IPS-11a (cell line): Measurements from ENCODE around the gene AMOTL2.

ENCODE experiments used
- H3K4me3 ChIP-seq: one replicate; pipeline ENCODE4 v1.5.1; 2013; ENCODE audit warnings: low read depth, low read length, control low read depth

AMOTL2 gene

DNA sequence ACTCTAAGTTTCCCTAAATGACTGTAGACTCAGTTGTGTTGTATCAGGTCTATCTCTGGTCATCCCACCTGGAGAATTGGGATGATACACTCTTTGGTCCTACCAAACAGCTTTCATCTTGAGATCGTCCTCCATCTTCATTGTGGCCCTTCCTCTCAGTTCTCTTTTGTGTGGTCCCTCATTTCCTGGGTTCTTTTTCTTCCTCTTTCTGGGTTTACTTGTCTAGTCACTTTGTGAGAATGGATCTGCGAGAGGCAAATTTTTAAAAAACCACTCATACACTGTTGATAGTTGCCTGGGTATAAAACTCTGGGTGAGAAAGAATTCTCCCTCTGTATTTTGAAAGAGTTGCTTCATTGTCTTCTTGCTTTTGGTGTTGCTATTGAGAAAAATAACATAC, 6.0 kb upstream of the AMOTL2 start:
- no peak overlapping the region for H3K4me3 ChIP-seq

DNA sequence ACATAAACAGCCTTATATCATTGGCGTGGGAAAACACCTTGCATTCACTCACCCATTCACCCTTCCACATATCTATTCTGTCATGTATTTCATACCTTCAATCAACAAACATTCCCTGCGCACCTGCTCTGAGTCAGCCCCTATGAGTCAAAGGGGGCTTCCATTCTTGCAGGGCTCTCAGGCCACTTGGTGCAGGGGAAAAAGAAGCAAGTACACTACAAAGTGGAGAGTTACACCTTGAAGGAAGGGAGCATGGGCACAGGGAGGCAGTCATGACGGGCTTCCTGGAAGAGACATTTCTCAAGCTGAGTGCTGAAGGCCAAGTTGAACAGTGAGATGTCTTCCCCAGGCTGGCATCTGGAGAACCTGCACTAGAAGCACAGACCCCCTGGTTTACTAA, 4.6 kb upstream of the AMOTL2 start:
- no peak overlapping the region for H3K4me3 ChIP-seq

DNA sequence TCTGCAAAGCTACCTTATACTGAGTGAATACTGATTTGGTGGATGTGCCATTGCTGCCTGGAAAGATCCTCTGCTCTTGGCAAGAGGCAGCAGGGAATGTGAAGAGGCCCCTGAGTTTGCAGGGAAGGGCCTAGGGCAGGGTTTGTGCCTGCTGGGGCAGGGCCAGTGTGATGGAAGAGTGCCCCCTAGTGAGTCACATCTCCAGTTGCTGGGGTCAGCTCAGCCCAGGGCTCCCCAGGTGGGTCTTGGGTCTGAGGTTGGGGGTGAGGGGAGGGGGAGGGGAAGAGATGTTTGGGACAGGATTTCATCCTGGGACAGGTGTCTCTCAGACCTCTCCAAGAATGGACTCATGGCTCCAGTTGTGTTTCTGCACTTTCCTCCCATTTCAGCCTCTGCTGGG, 4.1 kb upstream of the AMOTL2 start:
- H3K4me3 ChIP-seq = no peak overlapping the region

DNA sequence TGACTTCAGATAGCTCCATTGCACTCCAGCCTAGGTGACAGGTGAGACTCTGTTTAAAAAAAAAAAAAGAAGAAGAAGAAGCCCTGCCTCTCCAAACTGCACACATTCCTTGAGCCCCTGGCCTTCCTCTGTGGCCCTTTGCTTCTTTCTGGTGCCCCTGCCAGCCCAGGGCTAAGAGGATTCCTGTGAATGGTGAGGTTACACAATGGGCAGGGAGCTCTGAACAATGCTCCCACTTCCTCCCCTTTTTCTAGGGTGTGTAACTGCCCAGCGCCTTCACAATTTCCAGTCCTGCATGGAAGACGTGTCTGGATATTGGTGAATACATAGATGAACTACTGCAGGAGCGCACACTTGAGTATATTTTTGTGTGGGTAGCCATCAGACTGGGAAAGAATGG, 3.6 kb upstream of the AMOTL2 start:
- no peak overlapping the region for H3K4me3 ChIP-seq

DNA sequence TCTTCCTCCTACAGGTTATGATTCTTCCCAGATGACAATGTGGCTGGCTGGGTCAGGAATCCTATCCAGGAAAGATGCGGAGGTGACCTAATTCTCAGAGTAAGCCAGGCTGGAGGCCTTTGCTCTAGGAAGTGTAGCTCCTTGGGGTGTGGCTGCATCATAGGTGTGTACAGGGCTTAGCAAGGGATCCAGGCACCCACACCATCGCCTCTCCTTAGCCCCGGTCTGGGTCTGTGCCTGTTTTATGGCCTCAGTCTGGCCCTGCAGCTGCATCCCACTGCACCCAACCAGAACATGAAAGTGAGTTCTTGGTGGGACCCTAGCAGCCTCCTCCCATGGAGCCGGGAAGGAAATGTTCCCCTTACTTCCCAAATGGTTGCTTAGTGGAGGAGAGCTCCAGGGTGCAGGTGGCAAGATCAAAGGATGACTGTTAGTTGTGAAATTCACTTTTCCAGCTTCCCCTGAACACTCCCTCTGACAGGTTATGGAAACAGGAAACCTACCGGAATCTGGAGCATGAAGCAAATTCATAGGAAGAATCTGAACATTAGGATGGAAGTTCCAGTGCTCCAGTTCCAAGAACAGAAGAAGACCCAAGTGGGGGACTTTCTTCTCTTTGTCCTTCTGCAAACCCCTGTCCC, 2.7 kb upstream of the AMOTL2 start:
- H3K4me3 ChIP-seq = no peak overlapping the region

DNA sequence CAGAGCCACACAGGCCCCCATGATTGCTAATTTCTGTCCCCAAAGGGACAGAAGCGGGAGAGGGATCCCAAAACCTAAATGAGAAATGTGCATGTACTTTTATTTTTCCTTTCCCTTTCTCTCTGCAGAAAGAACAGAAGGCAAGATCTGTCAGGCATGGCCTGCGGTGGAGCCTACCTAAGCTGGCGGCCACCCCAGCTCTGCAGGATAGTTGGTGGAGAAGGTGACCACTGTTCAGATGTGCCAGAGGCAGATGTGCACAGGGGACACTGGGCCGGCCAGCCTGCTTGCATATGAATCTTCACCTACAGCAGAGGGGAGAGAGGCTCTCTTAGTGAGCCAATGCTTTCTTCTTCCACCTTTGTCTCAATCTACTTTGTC, 2.1 kb upstream of the AMOTL2 start:
- no peak overlapping the region for H3K4me3 ChIP-seq

DNA sequence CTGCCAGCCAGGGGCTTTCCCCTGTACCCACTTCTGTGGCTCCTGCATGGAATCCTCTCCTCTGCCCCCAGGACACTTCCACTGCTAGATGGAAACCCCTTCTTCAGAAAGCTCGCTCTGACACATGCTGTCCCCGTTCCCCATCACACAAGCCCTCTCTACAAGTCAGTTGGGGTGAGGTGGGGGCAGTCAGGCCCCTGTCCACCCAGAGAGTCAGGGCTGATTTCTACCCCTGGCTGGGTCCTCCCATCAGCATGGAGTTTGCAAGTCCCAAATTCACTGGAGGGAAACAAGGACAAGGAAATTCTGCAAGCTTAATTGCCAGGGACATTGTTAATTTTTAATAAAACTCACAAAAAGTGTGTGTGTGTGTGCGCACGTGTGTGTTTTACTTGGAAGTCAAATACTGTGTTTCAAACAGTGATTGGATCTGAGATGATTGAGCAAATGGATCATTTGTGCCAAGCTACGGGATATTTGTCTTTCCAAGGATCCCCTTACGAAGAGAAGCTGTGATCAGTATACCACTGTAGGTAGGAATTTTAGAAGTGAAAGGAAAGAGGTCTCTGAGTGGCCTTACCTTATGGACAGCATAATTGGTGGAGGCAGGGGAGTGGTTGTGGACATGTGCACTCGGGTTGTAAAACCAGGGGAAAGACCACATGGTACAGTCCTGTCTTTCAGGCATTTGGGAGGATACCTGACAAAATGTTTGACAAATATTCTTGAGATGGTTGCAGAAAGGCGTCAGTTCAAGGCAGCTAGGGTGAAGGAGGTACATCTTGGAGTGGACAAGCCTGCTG, 1.5 kb upstream of the AMOTL2 start:
- H3K4me3 ChIP-seq = peak overlapping the region; percentile 56

DNA sequence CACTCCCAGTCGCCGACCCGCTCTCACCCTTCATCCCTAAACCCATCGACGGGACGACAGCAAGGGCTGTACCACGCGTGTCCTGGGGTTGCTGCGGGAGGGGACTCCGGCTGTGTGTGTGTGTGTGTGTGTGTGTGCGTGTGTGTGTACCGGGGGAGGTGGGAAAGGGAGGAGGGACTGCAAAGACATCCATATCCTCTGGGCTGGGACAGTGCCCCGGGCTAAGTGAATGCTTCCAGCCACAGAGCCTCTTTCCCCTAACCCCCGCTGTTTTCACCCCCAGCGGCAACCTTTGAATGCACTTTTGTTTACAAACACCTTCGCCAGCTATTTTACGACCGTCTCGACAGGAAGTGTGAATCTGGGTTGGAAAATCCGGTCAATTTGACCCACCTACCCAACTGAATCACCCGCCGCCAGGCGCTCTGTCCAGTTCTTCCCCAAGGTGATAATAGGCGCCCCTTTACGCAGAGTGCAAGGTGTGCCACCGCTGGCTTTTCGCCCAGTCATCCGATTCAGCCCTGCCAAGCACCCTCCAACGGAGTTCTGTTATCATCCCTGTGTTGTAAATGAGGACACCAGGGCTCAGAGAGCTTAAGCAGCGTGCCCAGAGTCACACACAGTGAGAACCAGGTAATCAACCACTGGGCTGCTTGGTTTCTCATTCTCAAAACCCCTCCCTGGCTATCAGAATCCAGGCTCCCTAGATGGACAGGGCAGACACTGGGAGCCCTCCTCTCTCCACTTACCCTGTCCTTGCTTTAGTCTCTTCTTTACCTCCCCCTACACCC, 739 bp upstream of the AMOTL2 start:
- H3K4me3 ChIP-seq = peak overlapping the region; percentile 56

DNA sequence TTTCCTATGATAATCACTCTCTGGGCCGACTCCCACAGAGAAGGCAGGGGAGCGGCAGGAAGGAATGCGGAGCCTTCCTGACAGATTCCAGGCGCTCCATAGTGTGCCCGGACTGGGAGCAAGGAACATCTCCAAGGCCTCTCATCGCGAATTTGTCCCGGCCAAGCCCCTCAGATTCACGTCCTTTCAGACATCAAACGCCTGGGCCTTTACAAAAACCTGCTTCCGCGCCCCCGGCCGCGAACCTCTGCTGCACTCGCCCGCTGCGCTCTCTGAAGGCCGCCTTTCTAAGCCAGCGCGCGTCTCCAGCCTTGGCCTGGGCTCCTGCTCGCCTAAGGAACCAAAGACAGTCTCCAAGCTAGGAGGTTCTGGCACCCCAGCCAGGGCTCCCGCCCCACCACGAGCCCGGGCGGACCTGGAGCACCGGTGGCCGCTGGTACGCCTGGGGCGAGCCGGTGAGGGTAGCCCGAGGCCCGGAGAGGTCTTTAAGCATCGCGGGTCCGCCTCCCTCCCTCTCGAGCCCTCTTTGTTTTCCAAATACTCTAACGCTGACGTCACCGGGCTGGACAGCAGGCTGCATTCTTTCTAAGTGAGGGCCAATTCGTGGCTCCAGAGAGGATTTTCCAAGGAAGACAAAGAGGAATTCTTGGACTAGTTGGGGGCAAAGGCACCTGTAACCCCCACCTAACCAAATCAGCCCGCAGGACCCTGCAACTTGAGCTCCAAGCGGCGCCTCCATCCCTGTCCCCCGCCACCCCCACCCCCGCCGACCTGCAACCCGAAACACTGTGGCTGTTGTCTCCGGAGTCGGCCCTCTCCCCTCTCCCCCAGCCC, 759 bp downstream of the AMOTL2 start:
- H3K4me3 ChIP-seq = peak overlapping the region; percentile 81

DNA sequence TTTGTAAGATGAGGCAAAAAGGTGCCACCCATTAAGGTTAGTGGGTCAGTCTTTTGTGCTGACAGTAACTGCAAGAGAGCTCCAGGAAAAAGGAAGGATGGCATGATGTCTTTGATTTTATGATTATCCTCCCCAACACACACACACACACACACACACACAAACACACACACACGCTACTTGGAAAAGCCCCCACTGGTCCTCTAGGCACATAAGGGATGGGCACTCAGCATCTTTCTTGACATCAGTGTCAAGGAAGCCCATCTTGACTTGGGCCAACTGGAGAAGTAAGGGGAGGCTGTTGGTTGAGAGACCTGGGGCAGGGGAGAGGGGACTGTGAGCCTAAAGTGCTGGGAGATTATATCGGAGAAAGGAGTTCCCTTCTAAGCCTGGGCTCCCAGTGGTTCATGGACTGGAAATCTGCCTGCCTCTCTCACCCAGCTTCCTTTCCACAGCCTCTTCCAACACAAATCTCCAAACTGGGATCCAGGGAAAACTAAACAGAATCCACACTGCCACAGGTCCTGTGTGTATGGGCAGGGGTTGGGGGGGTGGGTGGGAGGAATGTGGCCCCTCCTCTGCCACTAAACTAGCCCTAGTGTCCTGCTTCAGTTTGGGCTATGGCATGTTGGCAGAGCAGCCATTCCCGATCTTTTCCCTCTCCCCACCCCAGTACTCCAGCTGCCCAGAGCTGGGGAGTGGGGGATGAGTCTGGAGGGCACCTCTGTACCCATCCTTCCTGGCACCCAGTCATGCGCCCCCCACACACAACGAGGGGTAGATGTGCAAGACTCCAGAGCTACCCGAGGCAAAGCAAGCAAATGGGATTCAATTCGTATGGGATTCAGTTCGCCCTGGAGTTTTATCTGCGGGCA, 1.6 kb downstream of the AMOTL2 start:
- peak overlapping the region; percentile 81 for H3K4me3 ChIP-seq

DNA sequence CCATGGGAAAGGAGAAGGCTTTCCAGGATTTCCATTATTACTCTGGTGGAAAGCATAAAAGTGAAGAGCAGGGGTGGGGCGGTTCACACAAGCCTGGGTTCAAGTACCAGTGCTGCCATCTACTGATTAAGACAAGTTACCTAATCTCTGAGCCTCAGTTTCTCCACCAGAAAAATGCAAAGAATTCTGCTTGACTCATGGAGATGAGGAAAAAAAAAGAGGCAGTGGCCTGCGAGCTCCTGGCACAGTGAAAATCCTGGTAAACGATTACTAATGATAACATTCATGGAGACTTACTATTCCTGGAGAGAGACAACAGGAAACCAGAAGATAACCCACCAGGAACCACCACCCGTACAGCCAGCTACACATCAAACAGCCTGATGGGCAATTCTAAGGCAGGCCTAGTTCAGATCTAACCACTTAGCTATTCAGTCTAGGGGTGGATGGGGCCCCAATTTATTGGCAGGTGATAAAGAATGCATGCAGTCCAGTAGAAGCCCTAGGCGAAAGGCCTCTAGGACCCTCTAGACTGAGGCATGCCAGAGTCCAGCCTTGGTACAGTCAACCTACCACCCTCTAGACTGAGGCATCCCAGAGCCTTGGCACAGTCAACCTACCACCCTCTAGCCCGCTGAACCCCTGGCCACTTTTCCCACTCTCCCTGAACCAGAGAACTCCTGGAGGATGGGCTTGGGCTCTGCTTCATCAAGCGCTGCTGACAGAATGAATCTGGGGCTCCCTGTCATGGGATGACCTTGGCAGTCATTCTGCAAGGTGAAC, 2.5 kb downstream of the AMOTL2 start:
- H3K4me3 ChIP-seq = no peak overlapping the region

DNA sequence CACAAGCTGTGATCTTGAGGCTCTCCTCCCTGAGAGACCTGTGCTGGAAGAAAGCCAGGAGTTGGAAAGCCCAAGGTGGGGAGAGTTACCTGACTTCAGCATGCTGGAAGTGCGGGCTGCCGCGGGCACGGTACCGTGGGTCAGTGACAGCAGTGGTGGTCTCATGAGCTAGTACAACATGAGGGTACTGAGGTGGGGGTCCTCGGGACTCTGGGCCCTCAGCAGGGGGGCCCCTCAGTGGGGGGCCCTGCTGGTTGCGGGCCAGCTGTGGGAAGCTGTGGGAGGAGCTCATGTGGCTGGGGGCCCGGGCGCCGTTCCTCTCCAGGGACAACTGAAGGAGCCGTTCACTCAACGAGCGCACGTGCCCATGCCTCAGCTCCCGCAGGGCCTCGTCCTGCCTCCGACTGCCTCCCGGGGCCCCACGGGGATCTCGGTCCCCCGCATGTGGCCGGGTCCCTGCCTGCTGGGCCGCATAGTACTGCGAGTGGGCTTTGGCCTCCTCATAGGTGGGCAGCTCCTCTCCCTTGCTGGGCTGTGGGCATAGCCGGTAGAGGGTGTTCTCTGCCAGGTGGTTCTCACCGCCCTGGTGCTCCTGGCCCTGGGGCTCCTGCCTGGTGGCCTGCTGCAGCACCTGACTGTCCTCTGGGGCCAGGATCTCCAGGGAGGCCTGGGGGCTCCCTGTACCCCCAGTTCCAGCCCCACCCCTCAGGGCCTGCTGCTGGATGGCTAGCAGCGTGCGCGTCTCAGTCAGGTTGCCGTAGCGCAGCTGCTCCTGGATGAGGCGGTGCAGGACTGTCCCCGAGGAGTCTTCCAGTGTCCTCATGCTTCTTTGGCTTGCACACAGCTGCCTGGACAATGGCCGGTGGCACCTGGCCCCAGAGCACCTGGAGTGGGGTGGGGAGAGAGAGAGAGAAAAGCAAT, 3.4 kb downstream of the AMOTL2 start:
- no peak overlapping the region for H3K4me3 ChIP-seq

DNA sequence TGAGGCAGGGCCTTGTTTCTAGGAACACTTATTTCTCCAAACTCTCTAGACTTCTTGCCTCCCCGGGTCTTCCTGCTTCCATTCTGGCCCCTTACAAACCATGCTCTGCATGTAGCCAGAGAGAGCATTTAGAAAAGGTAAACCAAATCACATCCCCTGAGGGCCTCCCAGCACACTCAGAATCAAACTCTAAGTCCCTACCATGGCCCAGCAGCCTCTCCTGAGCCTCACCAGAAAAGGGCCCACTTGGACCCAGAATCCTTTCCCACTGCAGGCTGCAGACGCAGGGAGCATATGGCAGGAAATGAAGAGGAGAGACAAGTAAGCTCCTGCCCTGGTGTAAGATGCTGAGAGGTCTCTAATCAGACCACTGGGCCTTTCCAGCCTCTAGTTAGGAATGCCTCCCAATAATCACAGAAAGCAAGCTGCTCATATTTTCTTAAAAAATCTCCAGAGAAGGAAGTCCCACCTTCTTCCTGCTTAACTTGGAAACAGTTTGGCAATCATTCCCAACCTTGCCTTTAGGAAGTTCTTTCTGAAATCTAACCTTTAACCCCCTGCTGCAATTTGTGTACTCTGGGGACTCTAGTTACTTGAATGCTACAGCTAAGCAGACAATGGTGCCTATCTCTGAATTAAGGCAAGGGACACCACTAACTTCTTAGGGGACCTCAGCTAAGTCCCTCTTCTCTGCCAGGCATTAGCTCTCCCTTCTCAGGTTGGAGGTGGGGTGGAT, 4.2 kb downstream of the AMOTL2 start:
- no peak overlapping the region for H3K4me3 ChIP-seq

DNA sequence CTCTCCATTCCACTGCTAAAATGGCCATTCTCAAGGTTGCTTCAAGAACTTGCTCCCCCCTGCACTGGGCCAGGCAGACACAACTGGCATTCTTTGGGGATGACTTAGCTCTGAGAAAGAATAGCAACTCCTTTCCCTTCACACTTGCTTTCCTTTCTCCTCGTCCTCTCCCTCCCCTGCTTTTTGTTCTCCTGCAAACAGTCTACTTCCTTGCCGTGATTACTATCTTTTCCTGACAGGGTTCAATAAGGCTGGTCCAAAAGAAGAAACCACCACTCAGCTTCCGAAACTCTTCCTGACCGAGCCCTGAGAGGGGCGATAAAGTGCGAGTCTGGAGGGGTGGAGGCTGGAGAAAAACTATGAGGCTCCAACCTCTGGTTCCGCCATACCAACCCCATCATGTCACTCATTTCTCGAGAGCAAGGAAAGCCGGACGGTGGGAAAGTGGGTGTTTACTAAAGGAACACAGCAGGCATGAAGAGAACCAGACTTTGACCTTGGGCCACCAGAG, 5.0 kb downstream of the AMOTL2 start:
- H3K4me3 ChIP-seq = no peak overlapping the region

DNA sequence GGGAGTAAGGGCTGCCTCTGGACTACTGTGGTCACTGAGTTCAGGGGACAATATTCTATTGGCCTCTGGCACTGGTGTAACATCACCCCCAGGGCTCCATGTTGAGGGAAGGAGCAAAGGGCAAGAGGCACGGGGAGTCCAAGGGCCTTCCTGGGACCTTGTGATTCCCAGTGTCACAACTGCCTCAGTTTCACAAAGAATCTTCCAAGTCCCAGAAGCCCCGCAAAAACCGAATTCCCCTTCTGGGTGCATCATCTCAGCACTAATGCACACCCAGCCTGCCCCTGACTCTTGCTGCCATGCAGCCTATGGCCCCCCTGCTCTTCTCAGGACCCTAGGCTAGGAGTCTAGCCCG, 5.5 kb downstream of the AMOTL2 start:
- H3K4me3 ChIP-seq = no peak overlapping the region

DNA sequence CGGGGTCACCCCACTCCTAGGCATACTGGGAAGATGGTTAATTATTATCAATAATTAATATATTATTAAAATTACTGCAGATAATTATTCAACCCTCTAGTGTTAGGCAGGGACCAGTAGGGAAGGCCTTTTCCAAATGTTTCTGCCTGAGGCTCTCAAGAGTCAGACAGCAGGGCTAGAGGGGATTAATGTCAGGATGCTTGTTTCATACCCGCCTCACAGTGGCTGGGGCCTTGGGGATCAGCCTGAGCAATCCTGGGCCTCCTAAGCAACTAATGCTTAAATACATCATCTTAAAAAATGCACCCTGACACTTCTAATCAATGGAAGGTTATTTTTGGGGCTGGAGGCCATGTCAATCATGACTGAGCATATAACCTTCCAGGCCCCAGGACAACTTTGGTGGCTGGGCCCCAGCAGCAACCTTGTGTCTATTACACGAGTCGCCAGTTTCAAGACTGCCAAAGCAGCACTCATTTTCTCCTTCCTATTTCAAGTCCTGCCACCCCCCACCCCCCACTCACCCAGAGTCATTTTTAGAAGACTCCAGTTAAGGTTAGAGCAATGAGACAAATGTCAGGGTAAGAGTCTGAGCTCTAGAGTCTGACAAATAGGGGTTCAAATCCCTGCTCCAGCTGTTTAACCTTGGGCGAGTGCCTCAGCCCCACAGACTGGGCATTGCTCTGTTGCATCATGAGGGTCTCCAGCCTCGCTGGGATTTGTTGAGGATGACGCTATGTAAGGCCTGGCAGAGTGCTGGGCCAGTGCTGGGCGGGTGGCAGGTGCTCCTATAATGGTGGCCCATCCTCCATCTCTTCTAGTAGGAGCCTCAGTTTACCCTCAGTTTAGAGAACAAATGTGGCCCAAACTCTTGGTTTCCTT, 6.1 kb downstream of the AMOTL2 start:
- no peak overlapping the region for H3K4me3 ChIP-seq
